ENCODE data around the gene WDR7. TPM values are rescaled to one million over a fixed set of nuclear protein-coding genes. Genes with fewer than 3 reads are reported as not detected.
A peak's percentile ranks its signal among the peaks of the same experiment; 100 is the strongest.
"Not testable (repeated sequence)": the region's sequence is repeated elsewhere in the genome, so short reads cannot be mapped to it uniquely, and the experiment has no call there.

The WDR7 gene
- total and polyA plus RNA-seq, 4 donors = 6.5 to 46.6 (median 20.5) TPM

- intact Hi-C loops (cut with DNase I) = no loop called here
Measured at GRCh38 chr18:56647951-56648893, 2.9 kb upstream of the WDR7 start.

GRCh38 chr18:56649996-56650395, 1.2 kb upstream of the WDR7 start:
- intact Hi-C loops (cut with DNase I) = no loop called here
- Histone ChIP-seq H3K27ac (ENCODE audit: low read depth in 1 of 2, low read length in 2 of 2) (no peak overlapping the region), H3K27me3 (ENCODE audit: control insufficient read depth in 1 of 2, insufficient read depth in 2 of 2, low read length in 1 of 2) (no peaks in the 10 kb centered on the region), H3K36me3 (ENCODE audit: control insufficient read depth in 1 of 2, insufficient read depth in 2 of 2, low read length in 1 of 2) (no peaks in the 10 kb centered on the region), H3K4me1 (ENCODE audit: control insufficient read depth in 1 of 2, insufficient read depth in 2 of 2, low read length in 2 of 2) (peaks cover 1 to 3% of the 10 kb centered on the region in 2 donors), H3K9me3 (ENCODE audit: control insufficient read depth, low read length) (no peaks in the 10 kb centered on the region), H3K4me3 (ENCODE audit: low read length in 2 of 2) (no peak overlapping the region)
- ATAC-seq (ENCODE audit: low FRiP score) (no peak), DNase-seq (no peak)
- WGBS, 2 donors = 100% methylated on average over 1 of the region's 1 CpG

More at GRCh38 chr18:56647951-56648893, 2.9 kb upstream of the WDR7 start:
- peaks cover 0 to 1% of the 10 kb centered on the region in 2 donors for H3K4me1 ChIP-seq (ENCODE audit: control insufficient read depth in 1 of 2, insufficient read depth in 2 of 2, low read length in 2 of 2)
- H3K4me3 ChIP-seq (ENCODE audit: low read length in 2 of 2) = no peak overlapping the region
- DNase-seq (no peak), ATAC-seq (ENCODE audit: low FRiP score) (no peak)
- H3K36me3 ChIP-seq (ENCODE audit: control insufficient read depth in 1 of 2, insufficient read depth in 2 of 2, low read length in 1 of 2) = no peaks in the 10 kb centered on the region
- no peaks in the 10 kb centered on the region for H3K9me3 ChIP-seq (ENCODE audit: control insufficient read depth, low read length)
- H3K27me3 ChIP-seq (ENCODE audit: control insufficient read depth in 1 of 2, insufficient read depth in 2 of 2, low read length in 1 of 2) = no peaks in the 10 kb centered on the region
- no peak overlapping the region for H3K27ac ChIP-seq (ENCODE audit: low read depth in 1 of 2, low read length in 2 of 2)
- 78 to 80% methylated on average over 3 of the region's 3 CpGs for WGBS, 2 donors

- no peaks in the 10 kb centered on the region for H3K9me3 ChIP-seq (ENCODE audit: control insufficient read depth, low read length)
- H3K27ac ChIP-seq (ENCODE audit: low read depth in 1 of 2, low read length in 2 of 2) = peak overlapping the region in 1 of 2 donors; percentile 82
- DNase-seq (no peak), ATAC-seq (ENCODE audit: low FRiP score) (no peak)
- H3K36me3 ChIP-seq (ENCODE audit: control insufficient read depth in 1 of 2, insufficient read depth in 2 of 2, low read length in 1 of 2) = no peaks in the 10 kb centered on the region
- no peaks in the 10 kb centered on the region for H3K27me3 ChIP-seq (ENCODE audit: control insufficient read depth in 1 of 2, insufficient read depth in 2 of 2, low read length in 1 of 2)
- peak overlapping the region; percentile 90 to 91 for H3K4me3 ChIP-seq (ENCODE audit: low read length in 2 of 2)
- intact Hi-C loops (cut with DNase I) = loop anchor here in 1 of 2 donors (1.0 kb wide), 1 partner anchor 13 kb away; the partner anchor contains the start of gene TXNL1
- peaks cover 1 to 3% of the 10 kb centered on the region in 2 donors for H3K4me1 ChIP-seq (ENCODE audit: control insufficient read depth in 1 of 2, insufficient read depth in 2 of 2, low read length in 2 of 2)
- WGBS, 2 donors = 5 to 7% methylated on average over 5 of the region's 5 CpGs
Measured at GRCh38 chr18:56651771-56652092, 573 bp downstream of the WDR7 start.

GRCh38 chr18:56652802-56653201, 1.6 kb downstream of the WDR7 start:
- intact Hi-C loops (cut with DNase I) = no loop called here
- Histone ChIP-seq H3K36me3 (ENCODE audit: control insufficient read depth in 1 of 2, insufficient read depth in 2 of 2, low read length in 1 of 2) (no peaks in the 10 kb centered on the region), H3K27ac (ENCODE audit: low read depth in 1 of 2, low read length in 2 of 2) (no peak overlapping the region), H3K9me3 (ENCODE audit: control insufficient read depth, low read length) (no peaks in the 10 kb centered on the region), H3K4me3 (ENCODE audit: low read length in 2 of 2) (no peak overlapping the region), H3K27me3 (ENCODE audit: control insufficient read depth in 1 of 2, insufficient read depth in 2 of 2, low read length in 1 of 2) (no peaks in the 10 kb centered on the region), H3K4me1 (ENCODE audit: control insufficient read depth in 1 of 2, insufficient read depth in 2 of 2, low read length in 2 of 2) (peaks cover 1 to 3% of the 10 kb centered on the region in 2 donors)
- DNase-seq (no peak), ATAC-seq (ENCODE audit: low FRiP score) (no peak)
- WGBS, 2 donors = 80 to 87% methylated on average over 4 of the region's 4 CpGs

- H3K9me3 ChIP-seq (ENCODE audit: control insufficient read depth, low read length); H3K27me3 ChIP-seq (ENCODE audit: control insufficient read depth in 1 of 2, insufficient read depth in 2 of 2, low read length in 1 of 2); ATAC-seq (ENCODE audit: low FRiP score); H3K36me3 ChIP-seq (ENCODE audit: control insufficient read depth in 1 of 2, insufficient read depth in 2 of 2, low read length in 1 of 2); intact Hi-C loops (cut with DNase I); H3K4me1 ChIP-seq (ENCODE audit: control insufficient read depth in 1 of 2, insufficient read depth in 2 of 2, low read length in 2 of 2); DNase-seq; H3K4me3 ChIP-seq (ENCODE audit: low read length in 2 of 2); H3K27ac ChIP-seq (ENCODE audit: low read depth in 1 of 2, low read length in 2 of 2): not testable (repeated sequence)
- WGBS, 2 donors = 97 to 98% methylated on average over 7 of the region's 7 CpGs
Measured at GRCh38 chr18:56654280-56654679, 3.1 kb downstream of the WDR7 start.

GRCh38 chr18:56658261-56658660, 7.1 kb downstream of the WDR7 start:
- intact Hi-C loops (cut with DNase I) = no loop called here
- no peaks in the 10 kb centered on the region for H3K36me3 ChIP-seq (ENCODE audit: control insufficient read depth in 1 of 2, insufficient read depth in 2 of 2, low read length in 1 of 2)
- DNase-seq = no peak
- no peak for ATAC-seq (ENCODE audit: low FRiP score)
- H3K9me3 ChIP-seq (ENCODE audit: control insufficient read depth, low read length) = no peaks in the 10 kb centered on the region
- H3K4me1 ChIP-seq (ENCODE audit: control insufficient read depth in 1 of 2, insufficient read depth in 2 of 2, low read length in 2 of 2) = peaks cover 3% of the 10 kb centered on the region in 2 donors
- no peak overlapping the region for H3K27ac ChIP-seq (ENCODE audit: low read depth in 1 of 2, low read length in 2 of 2)
- no peak overlapping the region for H3K4me3 ChIP-seq (ENCODE audit: low read length in 2 of 2)
- no peaks in the 10 kb centered on the region for H3K27me3 ChIP-seq (ENCODE audit: control insufficient read depth in 1 of 2, insufficient read depth in 2 of 2, low read length in 1 of 2)
- WGBS, 2 donors = 95 to 98% methylated on average over 2 of the region's 2 CpGs

- no peak for DNase-seq
- Histone ChIP-seq H3K4me3 (ENCODE audit: low read length in 2 of 2) (no peak overlapping the region), H3K9me3 (ENCODE audit: control insufficient read depth, low read length) (no peaks in the 10 kb centered on the region), H3K36me3 (ENCODE audit: control insufficient read depth in 1 of 2, insufficient read depth in 2 of 2, low read length in 1 of 2) (no peaks in the 10 kb centered on the region), H3K27ac (ENCODE audit: low read depth in 1 of 2, low read length in 2 of 2) (no peak overlapping the region), H3K4me1 (ENCODE audit: control insufficient read depth in 1 of 2, insufficient read depth in 2 of 2, low read length in 2 of 2) (peaks cover 0 to 3% of the 10 kb centered on the region in 2 donors), H3K27me3 (ENCODE audit: control insufficient read depth in 1 of 2, insufficient read depth in 2 of 2, low read length in 1 of 2) (no peaks in the 10 kb centered on the region)
- intact Hi-C loops (cut with DNase I) = no loop called here
- 95 to 96% methylated on average over 4 of the region's 4 CpGs for WGBS, 2 donors
- no peak for ATAC-seq (ENCODE audit: low FRiP score)
Measured at GRCh38 chr18:56659111-56659510, 8.0 kb downstream of the WDR7 start.

- H3K27me3 ChIP-seq (ENCODE audit: control insufficient read depth in 1 of 2, insufficient read depth in 2 of 2, low read length in 1 of 2) = no peaks in the 10 kb centered on the region
- DNase-seq (no peak), ATAC-seq (ENCODE audit: low FRiP score) (no peak)
- no peaks in the 10 kb centered on the region for H3K36me3 ChIP-seq (ENCODE audit: control insufficient read depth in 1 of 2, insufficient read depth in 2 of 2, low read length in 1 of 2)
- intact Hi-C loops (cut with DNase I) = no loop called here
- peaks cover 0 to 3% of the 10 kb centered on the region in 2 donors for H3K4me1 ChIP-seq (ENCODE audit: control insufficient read depth in 1 of 2, insufficient read depth in 2 of 2, low read length in 2 of 2)
- H3K27ac ChIP-seq (ENCODE audit: low read depth in 1 of 2, low read length in 2 of 2) = no peak overlapping the region
- no peaks in the 10 kb centered on the region for H3K9me3 ChIP-seq (ENCODE audit: control insufficient read depth, low read length)
- WGBS, 2 donors = 96 to 100% methylated on average over 1 of the region's 1 CpG
- H3K4me3 ChIP-seq (ENCODE audit: low read length in 2 of 2) = no peak overlapping the region
Measured at GRCh38 chr18:56660655-56661054, 9.5 kb downstream of the WDR7 start.

Data from aorta (tissue), 5 donors.